HG02938 (cell line): Measurements from ENCODE around the gene TCF19.

ENCODE experiments used
- ATAC-seq: cut with Tn5 transposase; IDR thresholded peaks from one replicate; pipeline ENCODE4 v1.9.1; 2021; ENCODE audit warnings: mild to moderate bottlenecking, moderate library complexity; ENCODE audit not compliant: unreplicated experiment

The TCF19 gene

GRCh38 chr6:31158140-31158862 is at the start of gene TCF19:
TSS of gene TCF19 (plus strand) at chr6:31158589. CDS start at chr6:31159470, 881 bp downstream.
- peak; percentile 77 for ATAC-seq

- ATAC-seq = no peak
Observed at GRCh38 chr6:31110825-31111582, 47.4 kb upstream of the TCF19 start.

- no peak for ATAC-seq
Observed at GRCh38 chr6:31111712-31112111, 46.7 kb upstream of the TCF19 start.

- no peak for ATAC-seq
Observed at GRCh38 chr6:31112478-31112877, 45.9 kb upstream of the TCF19 start, which contains the start of gene C6orf15. TSS of gene C6orf15 (minus strand) at chr6:31112575. CDS start at chr6:31112555, 20 bp downstream.

GRCh38 chr6:31113861-31114540 is 44.4 kb upstream of the TCF19 start:
- no peak for ATAC-seq

GRCh38 chr6:31114541-31114878 is 43.9 kb upstream of the TCF19 start, which contains the start of gene PSORS1C1:
TSS of gene PSORS1C1 (plus strand) at chr6:31114800. CDS start at chr6:31129633, 14,833 bp downstream.
- no peak for ATAC-seq

GRCh38 chr6:31114970-31115849 is 43.2 kb upstream of the TCF19 start:
- ATAC-seq = no peak

- ATAC-seq = no peak
Observed at GRCh38 chr6:31115941-31116560, 42.3 kb upstream of the TCF19 start.

- ATAC-seq = no peak
Observed at GRCh38 chr6:31116661-31117385, 41.6 kb upstream of the TCF19 start.

GRCh38 chr6:31118178-31118577 is 40.2 kb upstream of the TCF19 start:
- no peak for ATAC-seq

GRCh38 chr6:31120151-31120915 is 38.1 kb upstream of the TCF19 start, which contains the start of gene CDSN:
TSS of gene CDSN (minus strand) at chr6:31120446. CDS start at chr6:31120419, 27 bp downstream.
- ATAC-seq = no peak

GRCh38 chr6:31121131-31121790 is 37.1 kb upstream of the TCF19 start:
- ATAC-seq = no peak

GRCh38 chr6:31122791-31123706 is 35.3 kb upstream of the TCF19 start:
- no peak for ATAC-seq

GRCh38 chr6:31125162-31125561 is 33.2 kb upstream of the TCF19 start:
- no peak for ATAC-seq

GRCh38 chr6:31125586-31126363 is 32.6 kb upstream of the TCF19 start:
- ATAC-seq = no peak
